AG10803 (cell line): ENCODE data around the gene NRGN.
A peak's percentile ranks its signal among the peaks of the same experiment; 100 is the strongest.
"Not testable (repeated sequence)": the region's sequence is repeated elsewhere in the genome, so short reads cannot be mapped to it uniquely, and the experiment has no call there.

Experiments used
- DNase-seq: peaks from one replicate; pipeline ENCODE4 v3.0.0; 2010; ENCODE audit warnings: low read depth
- H3K4me3 ChIP-seq: 2 replicates; pipeline ENCODE4 v1.5.1; 2011; ENCODE audit warnings: mild to moderate bottlenecking, low read length, control low read depth
- TF ChIP-seq, protein P1 (sequence below): conservative IDR thresholded peaks from 2 replicates; pipeline ENCODE4 v1.5.1; 2011; ENCODE audit warnings: mild to moderate bottlenecking, low read length, control low read depth, inconsistent platforms

NRGN gene

DNA sequence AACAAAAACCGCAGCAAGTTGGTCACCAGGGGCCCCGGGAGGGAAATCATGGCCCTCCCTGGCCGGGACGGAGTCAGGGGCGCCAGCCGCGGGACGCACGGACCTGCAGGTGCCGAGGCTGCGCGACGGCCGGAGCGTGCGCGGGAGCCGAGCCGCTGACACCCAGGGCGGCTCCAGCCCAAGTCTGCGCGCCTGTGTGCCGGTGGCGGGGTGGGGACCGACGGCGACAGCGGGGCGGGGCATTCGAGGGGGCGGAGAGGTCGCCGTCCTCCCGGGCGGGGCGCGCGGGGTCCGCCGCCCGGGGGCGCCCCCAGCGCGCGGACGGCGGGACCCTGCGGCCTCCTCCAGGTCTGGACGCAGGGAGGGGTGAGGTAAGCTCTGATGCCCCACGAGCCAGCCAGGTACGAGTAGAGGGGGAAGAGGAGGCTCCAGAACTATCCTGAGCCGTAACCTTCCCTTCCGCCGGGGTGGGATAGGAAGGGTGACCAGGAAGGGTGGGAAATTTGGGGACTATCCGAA lies 22.4 kb downstream of the NRGN start, which contains the start of gene ESAM:
Gene ESAM (minus strand): TSS at position 186 of the 519 bp plus-strand sequence. CDS start 136 bp downstream, at position 50.
- peak within 1 kb of the TSS; percentile 57 for H3K4me3 ChIP-seq
- TF ChIP-seq, protein P1, sequence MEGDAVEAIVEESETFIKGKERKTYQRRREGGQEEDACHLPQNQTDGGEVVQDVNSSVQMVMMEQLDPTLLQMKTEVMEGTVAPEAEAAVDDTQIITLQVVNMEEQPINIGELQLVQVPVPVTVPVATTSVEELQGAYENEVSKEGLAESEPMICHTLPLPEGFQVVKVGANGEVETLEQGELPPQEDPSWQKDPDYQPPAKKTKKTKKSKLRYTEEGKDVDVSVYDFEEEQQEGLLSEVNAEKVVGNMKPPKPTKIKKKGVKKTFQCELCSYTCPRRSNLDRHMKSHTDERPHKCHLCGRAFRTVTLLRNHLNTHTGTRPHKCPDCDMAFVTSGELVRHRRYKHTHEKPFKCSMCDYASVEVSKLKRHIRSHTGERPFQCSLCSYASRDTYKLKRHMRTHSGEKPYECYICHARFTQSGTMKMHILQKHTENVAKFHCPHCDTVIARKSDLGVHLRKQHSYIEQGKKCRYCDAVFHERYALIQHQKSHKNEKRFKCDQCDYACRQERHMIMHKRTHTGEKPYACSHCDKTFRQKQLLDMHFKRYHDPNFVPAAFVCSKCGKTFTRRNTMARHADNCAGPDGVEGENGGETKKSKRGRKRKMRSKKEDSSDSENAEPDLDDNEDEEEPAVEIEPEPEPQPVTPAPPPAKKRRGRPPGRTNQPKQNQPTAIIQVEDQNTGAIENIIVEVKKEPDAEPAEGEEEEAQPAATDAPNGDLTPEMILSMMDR: no peak
- no peak for DNase-seq

DNA sequence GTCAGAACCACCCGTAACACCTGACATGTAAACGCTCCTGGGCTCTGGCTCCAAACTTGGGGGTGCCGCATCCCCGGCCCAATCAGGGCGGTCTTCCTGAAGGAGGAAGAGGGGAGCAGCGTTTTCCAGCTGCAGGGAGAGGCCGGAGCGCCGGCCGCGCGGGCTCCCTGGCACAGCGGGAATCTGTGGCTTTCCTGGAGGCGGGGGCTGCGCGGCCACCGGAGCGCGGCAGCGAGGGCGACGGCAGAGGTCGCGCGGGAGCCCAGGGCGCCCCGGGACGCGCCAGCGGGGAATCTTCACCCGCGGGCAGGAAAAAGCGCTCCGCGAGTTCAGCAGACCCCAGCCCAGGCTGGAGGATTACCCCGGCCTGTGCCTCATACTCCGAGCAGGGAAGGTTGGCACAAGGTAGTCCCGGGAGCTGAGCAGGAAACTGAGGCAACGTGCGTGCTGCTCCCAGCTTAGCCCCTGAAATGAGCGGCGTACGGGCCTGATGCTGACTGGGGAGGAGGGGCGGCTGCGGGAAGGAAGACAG lies 22.9 kb downstream of the NRGN start:
- DNase-seq: no peak
- TF ChIP-seq, protein P1: no peak
- peak overlapping the region; percentile 57 for H3K4me3 ChIP-seq

DNA sequence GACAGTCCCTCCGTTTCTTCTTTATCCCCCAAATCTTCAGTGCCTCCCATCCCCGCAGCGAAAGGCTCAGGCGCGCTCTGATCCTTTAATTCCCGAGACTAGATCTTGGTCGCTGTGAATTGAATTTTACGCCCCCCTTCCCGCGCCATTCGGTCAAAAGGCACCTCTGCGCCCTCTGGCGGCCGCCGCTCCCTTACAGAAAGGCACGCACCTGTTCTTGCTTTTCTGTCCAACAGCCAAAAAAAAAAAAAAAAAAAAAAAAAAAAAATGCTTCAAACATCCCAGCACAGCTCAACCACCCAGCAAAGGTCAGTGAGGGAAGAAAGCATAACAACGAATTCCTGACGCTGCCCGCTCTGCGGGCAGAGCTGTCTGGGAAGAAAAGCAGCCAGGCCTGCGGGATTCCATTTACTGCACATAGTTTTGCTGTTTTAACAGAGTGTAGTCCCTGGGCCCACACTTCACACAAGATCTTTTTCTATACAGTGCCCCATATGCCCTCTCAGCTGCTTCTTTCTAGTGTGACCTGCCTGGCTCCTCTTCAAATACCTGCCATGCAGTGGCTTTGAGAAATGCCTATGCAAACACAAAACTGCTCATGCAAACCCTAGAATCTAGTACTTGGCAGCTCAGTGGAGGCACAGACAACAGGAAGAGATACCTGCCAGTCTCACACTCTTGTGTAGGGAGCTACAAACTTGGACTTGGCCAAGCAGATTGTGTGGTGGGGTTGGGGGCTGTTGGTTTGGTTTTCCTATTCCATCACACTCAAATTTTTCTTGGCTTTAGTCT lies 23.6 kb downstream of the NRGN start:
- H3K4me3 ChIP-seq: peak overlapping the region; percentile 57
- peak; percentile 54 for DNase-seq
- TF ChIP-seq, protein P1: peak; percentile 71

DNA sequence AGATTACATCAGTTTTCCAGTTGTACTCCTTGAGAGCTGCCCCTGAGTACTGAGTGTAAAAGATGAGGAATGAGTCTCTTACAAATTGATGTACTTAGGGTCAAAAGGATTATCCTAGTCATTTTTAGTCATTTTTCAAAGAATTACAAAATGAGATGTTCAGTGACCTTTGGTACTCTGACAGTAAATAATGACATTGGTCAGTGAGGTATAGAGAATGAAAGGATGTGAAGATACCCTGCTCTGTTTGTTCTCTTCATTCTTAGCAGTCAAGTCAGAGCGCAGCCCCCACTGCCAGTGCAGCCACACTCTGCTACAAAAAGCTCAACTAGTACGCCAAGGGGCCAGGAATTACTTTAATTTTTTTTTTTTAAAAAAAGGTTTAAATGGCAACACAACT lies 26.4 kb downstream of the NRGN start:
- no peak overlapping the region for H3K4me3 ChIP-seq
- no peak for DNase-seq
- TF ChIP-seq, protein P1: no peak

DNA sequence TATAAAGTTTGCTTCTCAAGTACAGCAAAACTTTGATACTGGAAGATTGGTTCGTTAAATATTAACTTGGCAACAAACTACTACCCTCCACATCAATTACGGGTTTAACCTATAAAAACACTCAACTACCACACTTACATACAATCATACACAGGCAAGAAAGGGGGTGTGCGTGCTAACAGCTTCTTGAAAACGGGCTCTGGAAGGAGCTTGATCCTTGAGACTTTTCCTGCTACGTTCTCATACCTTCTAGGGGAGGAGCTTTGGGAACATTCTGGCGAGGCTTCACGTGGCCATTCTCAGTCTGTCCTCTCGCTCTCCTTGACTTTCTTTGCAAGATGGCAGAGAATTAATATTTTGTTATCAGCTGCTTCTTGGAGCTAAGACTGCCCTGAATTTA lies 29.2 kb downstream of the NRGN start:
- TF ChIP-seq, protein P1: no peak
- no peak for DNase-seq

DNA sequence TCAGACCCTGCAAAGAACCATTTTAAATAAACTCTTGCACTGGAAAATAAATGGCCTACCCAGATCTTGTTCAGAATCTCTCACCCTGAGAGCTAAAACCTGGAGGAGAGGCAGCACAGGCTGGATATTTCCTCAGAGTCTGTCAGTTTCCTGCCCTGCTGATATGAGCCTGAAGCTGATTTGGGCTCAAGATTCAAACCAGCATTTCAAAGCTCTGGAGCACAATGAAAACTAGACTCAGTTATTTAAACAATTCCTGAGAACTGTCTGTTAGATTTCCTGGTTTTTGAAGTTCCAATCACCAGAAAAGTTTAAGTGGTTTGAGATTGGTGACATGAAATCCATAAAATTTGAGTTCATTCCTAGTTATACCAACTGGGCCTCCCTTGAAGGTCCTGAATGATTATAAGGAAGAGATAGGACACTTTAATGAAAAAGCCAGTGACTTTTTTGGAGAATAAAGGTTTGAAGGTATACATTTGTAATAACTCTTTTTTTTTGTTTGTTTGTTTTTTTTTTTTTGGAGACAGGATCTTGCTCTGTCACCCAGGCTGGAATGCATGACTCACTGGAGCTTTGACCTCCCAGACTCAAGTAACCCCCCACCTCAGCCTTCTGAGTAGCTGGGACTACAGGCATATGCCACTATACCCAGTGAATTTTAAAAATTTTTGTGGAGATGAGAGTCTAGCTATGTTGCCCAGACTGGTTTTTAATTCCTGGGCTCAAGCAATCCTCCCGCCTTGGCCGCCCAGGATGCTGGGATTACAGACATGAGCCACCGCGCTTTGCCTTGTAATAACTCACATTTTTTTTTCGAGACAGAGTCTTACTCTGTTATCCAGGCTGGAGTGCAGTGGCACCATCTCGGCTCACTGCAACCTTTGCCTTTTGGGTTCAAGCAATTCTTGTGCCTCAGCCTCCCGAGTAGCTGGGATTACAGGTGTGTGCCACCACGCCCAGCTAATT lies 30.3 kb downstream of the NRGN start:
- DNase-seq: peak; percentile 59
- H3K4me3 ChIP-seq: no peak overlapping the region
- TF ChIP-seq, protein P1: no peak

More for the DNA sequence above, 29.2 kb downstream of the NRGN start:
- no peak overlapping the region for H3K4me3 ChIP-seq

DNA sequence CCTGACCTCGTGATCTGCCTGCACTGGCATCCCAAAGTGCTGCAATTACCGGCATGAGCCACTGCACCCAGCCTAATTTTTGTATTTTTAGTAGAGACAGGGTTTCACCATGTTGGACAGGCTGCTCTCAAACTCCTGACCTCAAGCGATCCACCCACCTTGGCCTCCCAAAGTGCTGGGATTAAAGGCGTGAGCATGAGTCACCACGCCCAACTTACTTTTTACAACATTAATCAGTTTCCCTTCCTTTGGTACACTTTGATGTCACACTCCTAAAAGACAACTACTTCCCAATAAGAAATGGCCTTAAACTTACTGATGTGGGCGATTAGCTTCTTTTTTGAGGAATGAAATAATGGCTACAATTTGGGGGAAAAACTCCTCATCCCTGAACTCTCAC lies 31.2 kb downstream of the NRGN start:
- not testable (repeated sequence) for DNase-seq, H3K4me3 ChIP-seq
